ENCODE measurements around the gene PNMA8C.

Gene PNMA8C

DNA sequence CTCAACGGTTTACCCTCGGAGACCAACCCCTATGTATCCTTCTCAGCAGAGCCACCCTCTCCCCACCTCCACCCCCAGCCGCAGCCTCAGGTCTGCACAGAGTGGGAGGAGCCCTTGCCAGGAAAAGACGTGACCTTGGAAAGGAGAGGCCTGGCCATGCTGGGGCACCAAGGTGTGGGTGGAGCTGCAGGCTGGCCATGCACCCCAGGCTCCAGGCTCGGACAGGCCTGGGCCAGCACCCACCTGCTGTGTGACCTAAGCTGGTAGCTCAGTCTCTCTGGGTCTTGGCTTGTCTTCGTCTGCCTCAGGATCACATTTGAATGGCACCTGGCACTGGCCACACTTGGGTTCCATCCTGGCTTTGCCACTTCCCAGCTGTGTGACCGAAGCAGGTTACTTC lies 44.9 kb downstream of the PNMA8C start:
- TF ChIP-seq TSHZ2 (CRISPR knock-in tag; IDR thresholded peaks at IDR 0.05), result no peak
- TF ChIP-seq ISL1 (CRISPR knock-in tag; IDR thresholded peaks at IDR 0.05), result no peak
- no peak for TF ChIP-seq CSDC2 (CRISPR knock-in tag; IDR thresholded peaks at IDR 0.05)
- no peak for TF ChIP-seq ZFP3 (CRISPR knock-in tag; IDR thresholded peaks at IDR 0.05)
- TF ChIP-seq ZNF70 (CRISPR knock-in tag; IDR thresholded peaks at IDR 0.05), result no peak
- no peak for TF ChIP-seq OSR1 (CRISPR knock-in tag; IDR thresholded peaks at IDR 0.05)
- no peak for TF ChIP-seq ESRRG (CRISPR knock-in tag; IDR thresholded peaks at IDR 0.05)
- no peak for TF ChIP-seq ZNF8 (CRISPR knock-in tag; IDR thresholded peaks at IDR 0.05)
- ATAC-seq, result no peak

DNA sequence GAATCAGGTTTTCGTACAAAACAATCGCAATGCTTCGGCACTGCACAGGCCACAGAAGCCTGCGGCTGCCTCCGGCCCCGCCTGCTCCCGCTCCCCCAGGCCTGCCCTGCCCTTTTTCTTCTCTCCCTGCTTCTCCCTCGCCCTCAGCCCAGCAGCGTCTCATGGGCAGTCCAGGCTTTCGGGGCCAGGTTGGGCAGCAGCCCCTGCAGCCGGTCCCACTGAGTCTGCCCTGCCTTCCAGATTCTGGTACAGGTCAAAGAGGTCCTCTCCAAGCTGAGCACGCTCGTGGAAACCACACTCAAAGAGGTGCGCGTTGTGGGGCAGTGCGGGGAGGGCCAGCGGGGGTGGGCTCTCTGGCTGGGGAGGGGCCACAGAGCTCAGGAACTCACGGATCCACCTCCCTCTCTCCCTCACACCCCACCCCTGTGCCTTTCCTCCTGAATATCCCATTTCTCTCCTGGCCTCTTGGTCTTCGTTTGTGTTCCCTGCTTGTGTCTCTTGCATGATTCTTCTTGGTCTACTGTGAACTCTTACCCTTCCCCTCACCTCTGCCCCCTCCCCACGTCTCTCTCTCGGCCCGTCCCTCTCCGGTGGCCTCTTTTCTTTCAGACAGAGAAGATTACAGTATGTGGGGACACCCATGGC lies 45.4 kb downstream of the PNMA8C start:
- no peak for TF ChIP-seq ARNTL (CRISPR knock-in tag; IDR thresholded peaks at IDR 0.05; ENCODE audit: borderline replicate concordance, low read depth)
- no peak for TF ChIP-seq GLIS3 (CRISPR knock-in tag; IDR thresholded peaks at IDR 0.05)
- TF ChIP-seq TCF4 (CRISPR knock-in tag; IDR thresholded peaks at IDR 0.05; ENCODE audit: borderline replicate concordance), result no peak
- TF ChIP-seq CREB5 (CRISPR knock-in tag; IDR thresholded peaks at IDR 0.05; ENCODE audit: low read depth), result no peak
- no peak for TF ChIP-seq ZC3H10 (CRISPR knock-in tag; IDR thresholded peaks at IDR 0.05)
- ATAC-seq, result no peak

GRCh38 chr19:46381756-46382345 lies 46.9 kb downstream of the PNMA8C start:
- ATAC-seq, result no peak

DNA sequence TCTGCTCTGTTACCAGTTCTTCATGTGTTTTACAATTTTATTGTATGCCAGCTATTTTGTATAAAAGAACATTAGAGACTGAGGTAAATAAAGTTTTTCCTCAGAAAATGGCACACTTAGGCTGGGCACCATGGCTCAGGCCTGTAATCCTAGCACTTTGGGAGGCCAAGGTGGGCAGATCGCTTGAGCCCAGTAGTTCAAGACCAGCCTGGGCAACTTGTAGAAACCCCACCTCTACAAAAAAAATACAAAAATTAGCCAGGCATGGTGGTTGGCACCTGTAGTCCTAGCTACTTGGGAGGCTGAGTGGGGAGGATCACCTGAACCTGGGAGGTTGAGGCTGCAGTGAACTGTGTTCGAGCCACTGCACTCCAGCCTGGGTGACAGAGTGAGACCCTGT lies 47.4 kb downstream of the PNMA8C start:
- no peak for ATAC-seq
- TF ChIP-seq ZFP3 (CRISPR knock-in tag; IDR thresholded peaks at IDR 0.05), result no peak
- TF ChIP-seq ARNTL (CRISPR knock-in tag; IDR thresholded peaks at IDR 0.05; ENCODE audit: borderline replicate concordance, low read depth), result no peak
- no peak for TF ChIP-seq GLIS3 (CRISPR knock-in tag; IDR thresholded peaks at IDR 0.05)
- TF ChIP-seq BACH2 (CRISPR knock-in tag; IDR thresholded peaks at IDR 0.05; ENCODE audit: borderline replicate concordance), result no peak
- no peak for TF ChIP-seq ZNF565 (CRISPR knock-in tag; conservative IDR thresholded peaks at IDR 0.05; ENCODE audit: low read depth)
- no peak for TF ChIP-seq ZNF8 (CRISPR knock-in tag; IDR thresholded peaks at IDR 0.05)
- no peak for TF ChIP-seq ZFP30 (CRISPR knock-in tag; IDR thresholded peaks at IDR 0.05)

More at GRCh38 chr19:46381756-46382345, 46.9 kb downstream of the PNMA8C start:
- no peak for TF ChIP-seq ZNF565 (CRISPR knock-in tag; conservative IDR thresholded peaks at IDR 0.05; ENCODE audit: low read depth)
- TF ChIP-seq POU6F1 (CRISPR knock-in tag; IDR thresholded peaks at IDR 0.05; ENCODE audit: borderline replicate concordance, low read depth), result no peak
- no peak for TF ChIP-seq RARB (CRISPR knock-in tag; IDR thresholded peaks at IDR 0.05)
- no peak for TF ChIP-seq TOX (CRISPR knock-in tag; IDR thresholded peaks at IDR 0.05; ENCODE audit: borderline replicate concordance)
- TF ChIP-seq CSDC2 (CRISPR knock-in tag; IDR thresholded peaks at IDR 0.05), result no peak
- TF ChIP-seq ZC3H10 (CRISPR knock-in tag; IDR thresholded peaks at IDR 0.05), result no peak
- TF ChIP-seq CSRNP3 (CRISPR knock-in tag; IDR thresholded peaks at IDR 0.05), result no peak

Measured in SK-N-SH treated with all-trans-retinoic acid at 6 μM for 48 hours (cell line).